Epidermal melanocyte (primary cell): ENCODE data around the gene DES.

Experiments
- DNase-seq: peaks from one replicate; pipeline ENCODE4 v3.0.0; 2011; ENCODE audit warnings: low spot score; ENCODE audit not compliant: insufficient read length

Gene DES

GRCh38 chr2:219472629-219473187 lies 54.5 kb downstream of the DES start:
- no peak for DNase-seq

GRCh38 chr2:219473511-219473910 lies 55.3 kb downstream of the DES start:
- DNase-seq = no peak

GRCh38 chr2:219474285-219475060 lies 56.3 kb downstream of the DES start:
- no peak for DNase-seq

GRCh38 chr2:219475278-219475677 lies 57.1 kb downstream of the DES start:
- DNase-seq = no peak

GRCh38 chr2:219475697-219476651 lies 57.8 kb downstream of the DES start:
- DNase-seq = no peak
